AML-193 (cell line): Measurements from ENCODE around the gene SNU13.
"Not testable (repeated sequence)": the region's sequence is repeated elsewhere in the genome, so short reads cannot be mapped to it uniquely, and the experiment has no call there.

Experiments used
- DNase-seq, 2 experiments: peaks; one replicate each; lab custom pipeline; 2025; lab: John Stamatoyannopoulos, UW

The SNU13 gene

GRCh38 chr22:41641854-41642253 lies 46.8 kb downstream of the SNU13 start:
- no peak for DNase-seq

GRCh38 chr22:41638748-41639147 lies 49.9 kb downstream of the SNU13 start:
- no peak for DNase-seq

- DNase-seq: no peak
Measured at GRCh38 chr22:41638124-41638523, 50.5 kb downstream of the SNU13 start.

DNA sequence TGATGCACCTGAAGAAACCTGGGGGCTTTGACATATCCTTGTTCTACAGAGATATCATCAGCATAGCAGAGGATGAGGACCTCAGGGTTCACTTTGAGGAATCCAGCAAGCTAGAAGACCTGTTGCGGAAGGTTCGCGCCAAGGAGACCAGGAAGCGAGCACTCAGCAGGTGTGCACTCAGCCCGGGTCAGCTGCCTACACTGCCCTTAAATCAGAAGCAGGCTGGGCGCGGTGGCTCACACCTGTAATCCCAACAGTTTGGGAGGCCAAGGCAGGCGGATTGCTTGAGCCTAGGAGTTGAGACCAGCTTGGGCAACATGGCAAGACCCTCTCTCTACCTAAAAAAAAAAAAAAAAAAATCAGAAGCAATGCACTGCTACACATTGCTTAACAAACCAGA lies 51.0 kb downstream of the SNU13 start:
- DNase-seq: not testable (repeated sequence)

DNA sequence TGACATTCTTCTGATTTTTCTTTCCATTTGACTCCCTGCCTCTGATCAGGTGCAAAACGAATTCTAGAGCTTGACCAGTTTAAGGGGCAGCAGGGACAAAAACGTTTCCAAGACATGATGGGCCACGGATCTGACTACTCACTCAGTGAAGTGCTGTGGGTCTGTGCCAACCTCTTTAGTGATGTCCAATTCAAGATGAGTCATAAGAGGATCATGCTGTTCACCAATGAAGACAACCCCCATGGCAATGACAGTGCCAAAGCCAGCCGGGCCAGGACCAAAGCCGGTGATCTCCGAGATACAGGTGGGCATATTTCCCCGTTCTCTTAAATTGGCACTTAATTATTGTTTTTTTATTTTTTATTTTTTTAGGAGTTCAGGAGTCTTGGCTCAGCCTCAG lies 52.2 kb downstream of the SNU13 start:
- DNase-seq: no peak

DNA sequence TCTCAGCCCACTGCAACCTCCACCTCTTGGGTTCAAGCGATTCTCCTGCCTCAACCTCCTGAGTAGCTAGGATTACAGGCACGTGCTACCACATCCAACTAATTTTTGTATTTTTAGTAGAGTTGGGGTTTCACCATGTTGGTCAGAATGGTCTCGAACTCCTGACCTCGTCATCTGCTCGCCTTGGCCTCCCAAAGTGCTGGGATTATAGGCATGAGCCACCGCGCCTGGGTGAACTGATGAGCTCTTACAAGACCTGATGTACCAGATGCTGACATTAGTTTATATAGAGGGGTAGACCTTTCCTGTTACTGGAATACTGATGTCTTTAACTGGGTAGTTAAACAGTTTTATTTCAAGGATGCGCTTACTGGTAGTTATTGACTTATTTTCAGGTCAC lies 54.1 kb downstream of the SNU13 start:
- DNase-seq: not testable (repeated sequence)

DNA sequence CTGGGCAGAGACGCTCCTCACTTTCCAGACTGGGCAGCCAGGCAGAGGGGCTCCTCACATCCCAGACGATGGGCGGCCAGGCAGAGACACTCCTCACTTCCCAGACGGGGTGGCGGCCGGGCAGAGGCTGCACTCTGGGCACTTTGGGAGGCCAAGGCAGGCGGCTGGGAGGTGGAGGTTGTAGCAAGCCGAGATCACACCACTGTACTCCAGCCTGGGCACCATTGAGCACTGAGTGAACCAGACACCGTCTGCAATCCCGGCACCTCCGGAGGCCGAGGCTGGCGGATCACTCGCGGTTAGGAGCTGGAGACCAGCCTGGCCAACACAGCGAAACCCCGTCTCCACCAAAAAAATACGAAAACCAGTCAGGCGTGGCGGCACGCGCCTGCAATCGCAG lies 57.1 kb downstream of the SNU13 start:
- not testable (repeated sequence) for DNase-seq

GRCh38 chr22:41631115-41631514 lies 57.6 kb downstream of the SNU13 start:
- not testable (repeated sequence) for DNase-seq

DNA sequence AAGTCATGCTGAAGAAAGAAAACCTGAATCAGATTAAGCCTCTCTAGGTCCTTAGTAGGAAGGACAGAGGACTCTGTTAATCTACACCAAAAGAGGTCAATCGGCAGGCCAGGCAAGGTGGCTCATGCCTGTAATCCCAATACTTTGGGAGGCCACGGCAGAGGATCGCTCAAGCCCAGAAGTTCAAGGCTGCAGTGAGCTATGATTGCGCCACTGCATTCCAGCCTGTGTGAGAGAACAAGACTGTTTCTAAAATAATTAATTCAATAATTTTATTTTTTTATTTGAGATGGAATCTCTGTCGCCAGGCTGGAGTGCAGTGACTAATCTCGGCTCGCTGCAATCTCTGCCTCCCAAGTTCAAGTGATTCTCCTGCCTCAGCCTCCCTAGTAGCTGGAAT lies 63.1 kb downstream of the SNU13 start:
- no peak for DNase-seq
